Neural progenitor cell (in vitro differentiated cells): ENCODE data around the gene CCL23. TPM values are rescaled to one million over a fixed set of nuclear protein-coding genes. Genes with fewer than 3 reads are reported as not detected.

Experiments
- DNase-seq: peaks from one replicate; pipeline ENCODE4 v3.0.0-alpha.2; 2016; ENCODE audit warnings: low spot score
- H2AFZ ChIP-seq: fragments of 200-600 bp; sonication (generic); replicated peaks from 2 replicates; pipeline ENCODE4 v1.6.1; 2016; ENCODE audit warnings: antibody characterized with exemption
- H3F3A ChIP-seq: fragments of 200-600 bp; sonication (generic); 2 replicates; pipeline ENCODE4 v1.6.1; 2016; ENCODE audit warnings: antibody characterized with exemption, low read depth
- H3K27ac ChIP-seq: fragments of 200-600 bp; sonication (generic); 2 replicates; pipeline ENCODE4 v1.5.1; 2016; ENCODE audit warnings: mild to moderate bottlenecking
- H3K27me3 ChIP-seq: fragments of 200-600 bp; sonication (generic); 2 replicates; pipeline ENCODE4 v1.6.1; 2016; ENCODE audit warnings: mild to moderate bottlenecking, moderate library complexity
- H3K36me3 ChIP-seq: fragments of 200-600 bp; sonication (generic); 2 replicates; pipeline ENCODE4 v1.5.1; 2016
- H3K4me1 ChIP-seq: fragments of 200-600 bp; sonication (generic); 2 replicates; pipeline ENCODE4 v1.6.1; 2016; ENCODE audit warnings: mixed run types
- H3K4me2 ChIP-seq: fragments of 200-600 bp; sonication (generic); 2 replicates; pipeline ENCODE4 v1.6.1; 2016
- H3K4me3 ChIP-seq: fragments of 200-600 bp; sonication (generic); 2 replicates; pipeline ENCODE4 v1.5.1; 2016
- H3K79me2 ChIP-seq: fragments of 200-600 bp; sonication (generic); 2 replicates; pipeline ENCODE4 v1.6.1; 2016; ENCODE audit warnings: low read depth
- H3K9ac ChIP-seq: fragments of 200-600 bp; sonication (generic); 2 replicates; pipeline ENCODE4 v1.6.1; 2016
- H3K9me3 ChIP-seq: fragments of 200-600 bp; sonication (generic); 2 replicates; pipeline ENCODE4 v1.5.1; 2016; ENCODE audit warnings: low read depth
- H4K20me1 ChIP-seq: fragments of 200-600 bp; sonication (generic); 2 replicates; pipeline ENCODE4 v1.6.1; 2016; ENCODE audit warnings: low read depth
- H3K27ac Mint-ChIP-seq: 3 replicates; pipeline ENCODE4 v1.8.0; 2021; ENCODE audit warnings: mixed read lengths
- H3K27me3 Mint-ChIP-seq: 2 replicates; pipeline ENCODE4 v1.8.0; 2022; ENCODE audit warnings: low read depth, mild to moderate bottlenecking, inconsistent platforms, moderate library complexity, mixed read lengths; ENCODE audit not compliant: insufficient read depth
- H3K36me3 Mint-ChIP-seq: 3 replicates; pipeline ENCODE4 v1.8.0; 2021; ENCODE audit warnings: mixed read lengths
- H3K4me1 Mint-ChIP-seq: 3 replicates; pipeline ENCODE4 v1.8.0; 2021; ENCODE audit warnings: mixed read lengths
- H3K4me3 Mint-ChIP-seq: 3 replicates; pipeline ENCODE4 v1.8.0; 2021; ENCODE audit warnings: mild to moderate bottlenecking, moderate library complexity, mixed read lengths
- H3K9me3 Mint-ChIP-seq: 3 replicates; pipeline ENCODE4 v1.8.0; 2020; ENCODE audit warnings: mixed read lengths
- EZH2 ChIP-seq: fragments of 200-600 bp; sonication (generic); IDR thresholded peaks from 2 replicates; pipeline ENCODE4 v1.6.1; 2017; ENCODE audit warnings: antibody characterized with exemption, mild to moderate bottlenecking, moderate library complexity
- EZH2phosphoT487 ChIP-seq: fragments of 200-600 bp; sonication (generic); IDR thresholded peaks from 2 replicates; pipeline ENCODE4 v1.6.1; 2017; ENCODE audit warnings: antibody characterized with exemption
- total RNA-seq: library from RNA; depleted of rRNA; stranded (reverse); fragments of >200 nt; gene quantifications from 2 replicates; pipeline ENCODE4 v1.2.3, GENCODE V29; 2015; ENCODE audit warnings: low replicate concordance
- TF ChIP-seq, protein P1 (sequence below): fragments of 200-600 bp; sonication (generic); IDR thresholded peaks from 2 replicates; pipeline ENCODE4 v1.5.1; 2017; ENCODE audit warnings: antibody characterized with exemption, mild to moderate bottlenecking

Gene CCL23
- total RNA-seq, 1 donor from 2014 or later, result not detected

DNA sequence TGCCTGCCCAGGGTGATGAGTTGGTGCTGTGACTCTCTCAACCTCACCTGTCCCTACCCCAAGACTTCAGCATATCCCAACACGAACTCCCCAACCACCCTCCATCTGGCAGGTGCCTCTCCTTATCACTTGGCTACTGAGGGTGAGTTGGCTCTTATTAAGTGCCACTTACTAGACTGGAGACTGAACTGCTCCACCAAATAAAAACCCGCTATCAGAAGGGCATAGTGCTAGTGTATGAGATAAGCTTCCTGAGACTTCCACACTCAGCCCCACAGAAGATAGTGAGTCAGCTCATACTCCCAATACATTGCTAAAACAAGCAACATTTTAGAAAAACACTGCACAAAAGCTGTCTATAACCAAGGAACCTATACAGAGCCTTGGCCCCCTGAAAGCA, 30.3 kb upstream of the CCL23 start:
- Mint-ChIP-seq H3K36me3 (no peaks in the 10 kb centered on the region), H3K27ac (no peak overlapping the region), H3K9me3 (peaks cover 29% of the 10 kb centered on the region), H3K4me3 (no peak overlapping the region), H3K4me1 (no peaks in the 10 kb centered on the region), H3K27me3 (no peaks in the 10 kb centered on the region)
- Histone ChIP-seq H3K27me3 (no peaks in the 10 kb centered on the region), H3K9ac (no peak overlapping the region), H3F3A (no peaks in the 10 kb centered on the region), H2AFZ (no peak overlapping the region), H3K4me1 (no peaks in the 10 kb centered on the region), H3K4me3 (no peak overlapping the region), H4K20me1 (no peaks in the 10 kb centered on the region), H3K79me2 (no peaks in the 10 kb centered on the region), H3K36me3 (no peaks in the 10 kb centered on the region), H3K4me2 (no peak overlapping the region), H3K9me3 (no peaks in the 10 kb centered on the region), H3K27ac (no peak overlapping the region)
- DNase-seq, result no peak
- TF ChIP-seq, protein P1, sequence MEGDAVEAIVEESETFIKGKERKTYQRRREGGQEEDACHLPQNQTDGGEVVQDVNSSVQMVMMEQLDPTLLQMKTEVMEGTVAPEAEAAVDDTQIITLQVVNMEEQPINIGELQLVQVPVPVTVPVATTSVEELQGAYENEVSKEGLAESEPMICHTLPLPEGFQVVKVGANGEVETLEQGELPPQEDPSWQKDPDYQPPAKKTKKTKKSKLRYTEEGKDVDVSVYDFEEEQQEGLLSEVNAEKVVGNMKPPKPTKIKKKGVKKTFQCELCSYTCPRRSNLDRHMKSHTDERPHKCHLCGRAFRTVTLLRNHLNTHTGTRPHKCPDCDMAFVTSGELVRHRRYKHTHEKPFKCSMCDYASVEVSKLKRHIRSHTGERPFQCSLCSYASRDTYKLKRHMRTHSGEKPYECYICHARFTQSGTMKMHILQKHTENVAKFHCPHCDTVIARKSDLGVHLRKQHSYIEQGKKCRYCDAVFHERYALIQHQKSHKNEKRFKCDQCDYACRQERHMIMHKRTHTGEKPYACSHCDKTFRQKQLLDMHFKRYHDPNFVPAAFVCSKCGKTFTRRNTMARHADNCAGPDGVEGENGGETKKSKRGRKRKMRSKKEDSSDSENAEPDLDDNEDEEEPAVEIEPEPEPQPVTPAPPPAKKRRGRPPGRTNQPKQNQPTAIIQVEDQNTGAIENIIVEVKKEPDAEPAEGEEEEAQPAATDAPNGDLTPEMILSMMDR, result no peak
- TF ChIP-seq EZH2 (no peak), EZH2phosphoT487 (no peak)

DNA sequence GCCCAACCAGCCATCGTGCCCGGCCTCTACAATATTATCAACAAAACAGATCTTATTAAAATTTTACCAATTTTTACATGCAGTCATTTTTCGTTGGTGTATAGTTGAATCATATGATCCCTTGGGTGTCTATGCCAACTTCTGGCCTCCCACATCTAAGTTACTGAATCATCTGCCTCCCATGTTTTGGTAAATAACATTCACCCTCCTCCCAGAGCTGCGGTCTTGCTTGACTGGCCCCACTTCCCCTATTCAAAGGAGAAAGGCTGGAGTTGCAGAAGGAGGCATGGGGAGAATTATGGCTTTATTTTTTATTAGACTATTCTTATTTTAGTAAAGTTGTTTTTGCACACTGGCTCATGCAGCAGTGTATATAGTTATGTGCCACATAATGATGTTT, 18.5 kb upstream of the CCL23 start:
- no peak overlapping the region for H3K27ac Mint-ChIP-seq

DNA sequence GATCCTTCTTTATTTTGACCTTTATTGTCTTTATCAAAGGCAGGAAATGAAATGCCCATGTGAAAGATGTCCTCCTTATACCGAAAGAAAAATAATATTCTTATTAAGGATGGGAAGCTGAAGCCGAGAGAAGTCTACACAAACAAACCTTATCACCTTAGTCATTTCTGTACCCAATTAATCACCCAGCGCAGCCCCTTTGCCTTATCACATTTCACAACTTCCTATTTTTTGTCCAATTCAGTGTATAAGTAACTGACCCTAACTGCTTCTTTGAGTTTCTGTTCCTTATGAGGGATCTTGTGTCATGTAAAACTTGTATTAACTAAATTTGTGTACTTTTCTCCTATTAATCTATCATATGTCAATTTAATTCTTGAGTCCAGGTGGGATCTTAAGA, 16.4 kb upstream of the CCL23 start:
- H3K9me3 ChIP-seq, result no peaks in the 10 kb centered on the region
- TF ChIP-seq EZH2, result no peak
- TF ChIP-seq, protein P1, result no peak
- no peak for TF ChIP-seq EZH2phosphoT487
- no peak overlapping the region for H3K27ac ChIP-seq
- H3K36me3 ChIP-seq, result no peaks in the 10 kb centered on the region
- H3K27ac Mint-ChIP-seq, result no peak overlapping the region
- no peaks in the 10 kb centered on the region for H3F3A ChIP-seq
- H2AFZ ChIP-seq, result no peak overlapping the region
- H4K20me1 ChIP-seq, result no peaks in the 10 kb centered on the region
- H3K4me3 Mint-ChIP-seq, result no peak overlapping the region
- no peaks in the 10 kb centered on the region for H3K27me3 ChIP-seq
- peaks cover 2% of the 10 kb centered on the region for H3K9me3 Mint-ChIP-seq
- no peak overlapping the region for H3K9ac ChIP-seq
- DNase-seq, result no peak
- peaks cover 13% of the 10 kb centered on the region for H3K4me1 ChIP-seq
- H3K36me3 Mint-ChIP-seq, result no peaks in the 10 kb centered on the region
- peaks cover 9% of the 10 kb centered on the region for H3K4me1 Mint-ChIP-seq
- H3K79me2 ChIP-seq, result no peaks in the 10 kb centered on the region
- peaks cover 5% of the 10 kb centered on the region for H3K27me3 Mint-ChIP-seq
- no peak overlapping the region for H3K4me3 ChIP-seq
- no peak overlapping the region for H3K4me2 ChIP-seq

More for the DNA sequence above, 18.5 kb upstream of the CCL23 start:
- TF ChIP-seq EZH2phosphoT487 (no peak), EZH2 (no peak)
- TF ChIP-seq, protein P1, result no peak
- H3K27me3 ChIP-seq, result no peaks in the 10 kb centered on the region
- H3F3A ChIP-seq, result no peaks in the 10 kb centered on the region
- no peaks in the 10 kb centered on the region for H3K9me3 ChIP-seq
- H3K4me2 ChIP-seq, result no peak overlapping the region
- no peak overlapping the region for H3K27ac ChIP-seq
- H3K79me2 ChIP-seq, result no peaks in the 10 kb centered on the region
- no peak overlapping the region for H3K4me3 Mint-ChIP-seq
- H3K4me1 ChIP-seq, result no peaks in the 10 kb centered on the region
- no peaks in the 10 kb centered on the region for H3K4me1 Mint-ChIP-seq
- H3K9ac ChIP-seq, result no peak overlapping the region
- no peak for DNase-seq
- H2AFZ ChIP-seq, result no peak overlapping the region
- no peaks in the 10 kb centered on the region for H3K36me3 Mint-ChIP-seq
- H3K9me3 Mint-ChIP-seq, result no peaks in the 10 kb centered on the region
- H3K27me3 Mint-ChIP-seq, result peaks cover 2% of the 10 kb centered on the region
- no peak overlapping the region for H3K4me3 ChIP-seq
- no peaks in the 10 kb centered on the region for H3K36me3 ChIP-seq
- H4K20me1 ChIP-seq, result no peaks in the 10 kb centered on the region

DNA sequence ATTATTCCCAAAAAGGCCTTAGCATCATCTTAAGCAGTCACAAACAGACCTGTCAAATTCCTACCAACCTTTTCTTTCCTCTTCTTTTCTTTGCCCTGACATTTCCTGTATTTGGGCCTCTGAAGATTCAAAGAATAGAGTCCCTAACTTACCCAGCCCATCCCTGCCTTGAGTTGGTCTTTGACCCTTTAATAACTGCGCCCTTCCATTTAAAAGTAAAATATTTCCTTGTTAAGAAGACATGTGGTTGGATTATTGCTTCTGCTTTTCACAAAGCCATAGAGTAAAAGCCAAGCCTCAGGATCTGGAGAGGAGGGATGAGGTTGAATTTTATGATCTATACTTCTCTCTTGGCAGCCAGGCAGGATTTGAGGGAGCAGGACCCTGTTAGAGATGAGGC, 13.2 kb upstream of the CCL23 start:
- Histone ChIP-seq H3F3A (no peaks in the 10 kb centered on the region), H3K79me2 (no peaks in the 10 kb centered on the region), H3K27ac (no peak overlapping the region), H2AFZ (peak overlapping the region; percentile 15), H3K36me3 (no peaks in the 10 kb centered on the region), H3K27me3 (no peaks in the 10 kb centered on the region), H3K9me3 (no peaks in the 10 kb centered on the region), H3K4me2 (peak overlapping the region; percentile 32), H3K9ac (no peak overlapping the region), H4K20me1 (no peaks in the 10 kb centered on the region), H3K4me3 (no peak overlapping the region), H3K4me1 (peaks cover 13% of the 10 kb centered on the region)
- TF ChIP-seq EZH2 (no peak), EZH2phosphoT487 (no peak)
- TF ChIP-seq, protein P1, result no peak
- no peak for DNase-seq
- Mint-ChIP-seq H3K36me3 (no peaks in the 10 kb centered on the region), H3K4me3 (no peak overlapping the region), H3K27ac (no peak overlapping the region), H3K9me3 (peaks cover 2% of the 10 kb centered on the region), H3K4me1 (peaks cover 9% of the 10 kb centered on the region), H3K27me3 (peaks cover 7% of the 10 kb centered on the region)
